SHP77 (cell line): ENCODE results near the gene GPHB5.
"Not testable (repeated sequence)": the region's sequence is repeated elsewhere in the genome, so short reads cannot be mapped to it uniquely, and the experiment has no call there.

Source experiments
- DNase-seq, 2 experiments: peaks; one replicate each; lab custom pipeline; 2025; lab: John Stamatoyannopoulos, UW

The GPHB5 gene, protein sequence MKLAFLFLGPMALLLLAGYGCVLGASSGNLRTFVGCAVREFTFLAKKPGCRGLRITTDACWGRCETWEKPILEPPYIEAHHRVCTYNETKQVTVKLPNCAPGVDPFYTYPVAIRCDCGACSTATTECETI

DNA sequence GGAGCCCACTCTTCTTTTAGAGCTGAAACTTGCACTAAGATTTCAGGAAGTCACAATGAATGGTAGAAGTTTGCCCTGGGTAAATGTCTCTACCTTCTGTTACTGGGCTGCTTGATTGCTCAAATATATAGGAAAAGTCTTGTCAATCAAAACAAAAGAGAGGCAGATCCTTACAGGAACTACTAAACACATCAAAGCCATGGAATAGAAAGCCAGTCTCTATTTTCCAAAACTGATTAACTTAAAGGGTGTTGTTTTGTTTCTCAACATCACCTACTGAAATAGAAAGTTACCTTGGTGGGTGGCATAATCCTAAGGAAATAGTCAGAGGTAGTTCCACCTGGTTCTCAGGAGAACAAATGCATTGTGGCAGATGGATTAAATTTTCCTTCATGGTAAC is at the start of gene GPHB5:
TSS of gene GPHB5 (minus strand) at position 101 of the 400 bp plus-strand sequence. CDS start 1,086 bp downstream, outside the sequence.
- DNase-seq, result no peak

DNA sequence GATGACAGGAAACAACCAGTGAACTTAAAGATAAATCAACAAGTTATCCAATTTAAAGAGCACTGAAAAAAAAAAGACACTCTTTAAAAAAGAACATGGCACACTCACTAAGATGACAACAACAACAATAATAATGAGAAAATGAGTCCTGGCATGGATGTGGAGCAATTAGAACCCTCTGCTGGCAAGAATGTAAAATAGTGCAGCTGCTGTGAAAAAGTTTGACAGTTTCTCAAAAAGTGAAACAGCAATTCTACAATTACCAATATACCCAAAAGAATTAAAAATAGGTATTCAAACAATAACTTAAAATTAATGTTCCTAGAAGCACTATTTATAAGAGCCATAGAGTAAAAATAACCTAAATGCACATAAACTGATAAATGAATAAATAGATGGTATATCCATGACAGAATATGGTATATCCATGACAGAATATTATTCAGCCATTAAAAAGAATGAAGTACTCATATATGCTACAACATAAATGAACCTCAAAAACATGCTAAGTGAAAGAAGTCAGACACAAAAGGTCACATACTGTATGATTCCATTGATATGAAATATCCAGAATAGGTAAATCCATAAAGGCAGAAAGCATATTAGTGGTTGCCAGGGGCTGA is 49.1 kb upstream of the GPHB5 start:
- no peak for DNase-seq

DNA sequence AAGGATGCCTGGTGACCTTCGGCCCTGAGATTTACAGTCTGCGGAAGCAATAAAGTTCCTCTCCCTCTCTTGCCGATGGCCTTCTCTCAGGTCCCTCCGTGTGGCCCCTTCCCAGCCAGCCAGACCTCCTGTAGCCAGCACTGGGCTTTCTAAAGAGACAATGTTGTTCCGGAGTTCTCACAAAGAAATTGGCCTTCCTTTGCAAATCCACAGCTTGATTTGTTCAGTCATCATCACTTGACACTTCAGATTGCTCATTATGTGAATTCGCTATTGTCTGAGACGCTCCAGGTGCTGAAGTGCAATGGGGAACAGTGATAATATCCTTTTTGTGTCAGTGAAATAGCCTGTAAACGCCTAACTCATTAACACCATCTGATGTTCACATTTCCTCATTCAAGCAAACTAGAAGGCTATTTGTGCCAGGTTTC is 43.7 kb upstream of the GPHB5 start:
- no peak for DNase-seq

DNA sequence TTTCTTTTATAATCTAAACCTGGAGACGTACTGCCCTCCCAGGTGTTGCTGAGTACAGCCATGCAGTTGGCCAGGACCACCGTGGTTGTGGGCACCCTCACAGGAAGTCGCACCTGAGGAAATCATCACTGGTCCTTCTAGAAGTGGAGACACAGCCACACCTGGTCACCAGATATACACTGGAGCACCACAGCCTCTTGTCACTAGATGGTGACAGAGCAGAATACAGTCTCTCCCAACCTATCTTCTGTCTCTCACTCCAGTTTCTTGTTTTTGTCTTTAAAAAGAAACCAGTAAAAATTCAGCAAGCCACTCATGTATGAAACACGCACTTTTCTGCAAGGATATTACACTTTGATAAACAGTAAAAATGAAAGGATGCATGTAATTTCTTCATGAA is 43.1 kb upstream of the GPHB5 start:
- DNase-seq, result no peak

DNA sequence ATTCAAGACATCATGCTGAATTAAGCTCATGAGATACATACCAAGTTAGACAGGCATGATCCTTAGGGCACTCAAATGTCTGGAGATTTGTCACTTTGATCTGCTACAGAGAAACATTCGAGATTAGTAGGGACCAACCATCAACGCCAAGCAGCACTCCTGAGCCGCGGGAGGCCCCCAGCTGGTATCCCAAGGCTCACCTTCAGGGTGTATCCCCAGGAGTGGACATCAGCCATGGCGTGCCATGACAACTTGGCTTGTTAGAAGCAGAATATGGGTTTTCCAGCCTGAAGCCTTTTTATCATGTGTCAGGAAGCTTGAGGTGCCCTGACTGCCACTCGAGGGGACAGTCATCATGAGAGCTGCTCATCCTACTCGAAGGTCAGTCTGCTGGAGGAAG is 39.1 kb upstream of the GPHB5 start:
- no peak for DNase-seq

DNA sequence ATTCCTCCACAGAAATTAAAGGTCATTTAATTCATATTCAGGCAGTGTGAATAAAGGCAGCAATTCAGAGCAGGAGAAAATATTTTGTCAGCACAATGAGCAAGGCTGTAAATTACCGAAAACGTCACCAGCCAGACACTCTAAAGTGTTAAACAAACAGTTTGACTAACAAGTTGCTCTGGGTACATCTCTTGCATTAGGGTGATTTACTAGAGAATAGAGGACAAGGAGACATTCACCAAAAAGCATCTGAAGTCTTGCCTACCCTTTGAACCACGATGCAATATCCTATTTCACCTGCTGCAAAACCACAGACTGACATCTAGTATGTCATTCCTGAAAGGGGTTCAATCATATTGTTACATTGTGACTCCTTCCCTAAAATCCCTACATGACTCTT is 27.1 kb upstream of the GPHB5 start:
- DNase-seq, result peak; percentile 32 to 35

DNA sequence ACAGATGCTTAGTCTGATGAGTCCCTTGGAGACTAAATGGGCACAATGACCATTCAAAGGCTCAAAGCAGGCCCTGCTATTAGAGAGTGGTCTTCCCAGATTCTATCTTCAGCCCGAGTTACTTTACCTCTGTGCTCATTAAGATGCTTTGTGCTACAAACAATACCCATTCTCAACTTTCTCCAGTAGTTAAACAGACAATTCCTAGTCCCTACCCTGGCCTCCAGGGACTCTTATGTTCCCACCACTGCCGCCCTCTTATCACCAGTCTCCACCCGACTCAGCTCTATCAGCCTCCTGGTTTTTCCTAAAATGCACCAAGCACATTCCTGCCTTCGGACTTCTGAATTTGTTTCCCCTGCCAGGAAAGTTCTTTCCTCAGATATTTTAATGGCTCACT is 25.6 kb upstream of the GPHB5 start:
- no peak for DNase-seq

DNA sequence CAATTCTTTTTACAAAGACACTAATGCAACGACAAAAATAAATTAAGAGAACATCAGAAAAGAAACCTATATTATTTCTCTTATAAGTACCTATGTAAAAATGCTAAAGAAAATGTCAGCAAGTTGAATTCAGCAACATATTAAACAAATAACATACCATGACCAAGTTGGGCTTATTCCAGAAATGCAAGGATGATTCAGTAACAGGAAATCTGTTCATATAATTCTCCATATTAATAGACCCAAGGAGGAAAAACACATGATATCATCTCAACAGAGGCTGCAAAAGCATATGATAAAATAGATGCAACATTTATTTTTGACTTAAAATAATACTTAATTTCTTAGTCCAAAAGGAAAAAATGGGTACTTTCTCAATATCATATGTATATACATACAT is 25.1 kb upstream of the GPHB5 start:
- DNase-seq, result no peak

DNA sequence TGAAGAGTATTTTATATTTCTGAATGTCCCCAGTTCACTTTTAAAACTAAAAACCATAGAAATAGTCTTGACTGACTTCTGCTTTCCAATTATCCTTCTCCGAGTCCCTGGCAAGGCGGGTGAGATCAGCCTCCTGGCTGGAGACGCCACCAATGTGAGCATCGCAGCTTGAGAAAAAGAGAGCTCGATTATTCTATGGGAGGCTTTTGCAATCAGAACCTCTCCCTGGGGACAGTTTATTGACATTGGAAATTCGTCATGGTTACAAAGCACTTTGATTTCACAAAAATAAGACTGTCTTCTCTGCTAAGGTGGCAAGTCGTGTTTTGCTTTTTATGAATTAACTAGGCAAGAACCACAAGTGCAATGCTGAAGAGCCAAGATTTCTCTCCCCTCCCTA is 23.6 kb upstream of the GPHB5 start:
- no peak for DNase-seq

DNA sequence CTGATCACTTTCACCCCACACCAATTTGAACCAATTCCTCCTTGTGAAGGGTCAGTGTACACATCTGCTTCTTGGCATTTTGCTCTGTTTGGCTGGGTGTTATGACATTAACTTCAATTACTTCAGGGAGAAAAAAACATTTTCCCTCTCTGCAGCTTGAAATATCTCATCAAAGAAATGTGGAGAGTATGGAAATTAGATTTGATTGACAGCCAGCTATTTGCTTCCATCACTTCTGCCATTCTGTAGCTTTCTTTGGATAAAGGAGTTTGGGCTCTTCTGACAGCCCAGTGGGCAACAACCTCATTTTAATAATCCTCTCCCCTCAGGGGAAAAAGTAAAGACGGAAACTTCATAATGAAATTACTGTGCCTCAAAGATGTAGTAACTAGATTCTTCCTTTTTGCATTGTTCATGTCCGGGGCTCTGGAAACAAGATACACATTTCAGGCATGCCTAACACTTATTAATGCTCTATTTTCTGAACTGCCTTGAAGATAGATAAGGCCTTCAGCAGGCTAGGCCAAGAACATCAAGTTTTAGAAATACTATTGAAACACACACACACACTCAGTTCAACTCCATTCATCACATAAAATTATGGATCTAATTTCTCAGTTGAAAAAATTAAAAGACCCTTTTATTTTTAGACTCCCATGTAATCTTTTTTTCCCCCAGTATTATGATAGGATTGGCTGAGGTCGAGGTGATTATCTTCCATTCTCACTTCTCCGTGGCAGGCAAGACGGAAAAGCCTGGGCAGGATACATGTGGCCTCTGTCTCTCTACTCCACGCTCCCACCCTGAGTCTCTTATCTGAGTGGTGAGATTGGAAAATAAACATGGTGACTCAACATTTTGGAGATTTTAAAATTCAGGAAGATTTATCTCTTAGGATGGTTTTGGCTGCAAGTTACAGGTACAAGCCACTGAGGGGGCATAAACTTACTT is 10.3 kb upstream of the GPHB5 start:
- DNase-seq, result no peak

DNA sequence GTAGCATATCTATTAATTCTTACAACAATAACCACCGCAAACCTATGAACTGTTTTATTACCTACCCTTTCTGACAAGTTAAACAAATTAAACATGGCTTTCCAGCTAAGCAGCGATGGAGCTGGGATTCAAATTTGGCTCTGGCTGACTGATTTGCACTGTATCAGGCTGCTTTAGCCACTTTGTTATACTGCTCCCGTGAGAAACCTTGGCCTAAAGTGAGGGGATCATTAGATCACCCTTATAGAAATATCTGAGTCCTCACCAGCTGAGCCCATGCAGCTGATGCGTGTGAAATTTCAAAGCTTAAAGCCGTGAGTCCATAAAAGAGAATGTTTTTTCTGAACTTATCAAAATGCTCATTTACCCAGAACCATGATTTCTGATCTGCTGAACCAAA is 8.1 kb upstream of the GPHB5 start:
- DNase-seq, result no peak

DNA sequence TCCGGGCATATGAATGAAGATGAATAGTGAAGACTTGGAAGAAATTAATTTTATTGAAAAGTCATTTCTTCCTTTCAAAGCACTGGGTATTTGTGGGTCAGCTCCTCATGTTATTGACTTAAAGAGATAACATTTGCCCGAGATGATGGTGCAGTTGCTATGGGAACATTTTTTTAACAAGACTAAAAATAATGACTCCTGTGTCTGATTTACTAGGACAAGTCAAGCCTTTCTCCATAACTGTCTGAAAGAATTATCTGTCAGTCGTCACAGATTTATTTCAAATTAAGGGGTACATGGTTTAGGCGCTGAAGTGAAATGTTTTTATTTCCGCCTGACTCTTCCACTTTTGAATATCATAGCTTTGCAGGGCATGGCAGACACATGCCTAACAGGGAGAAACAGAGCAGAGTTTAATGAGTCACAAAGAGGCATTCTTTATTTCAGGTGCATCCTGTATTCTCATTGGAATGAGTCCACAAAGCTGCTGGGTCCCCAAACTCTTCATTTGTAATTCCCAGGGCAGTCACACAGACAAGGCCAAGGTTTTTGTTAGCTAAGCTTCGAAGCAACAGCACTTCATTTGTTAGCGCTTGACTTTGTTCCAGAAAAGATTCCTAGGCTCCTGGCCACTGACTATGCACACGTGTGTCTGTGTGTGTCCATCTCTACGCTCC is 4.3 kb upstream of the GPHB5 start:
- no peak for DNase-seq

DNA sequence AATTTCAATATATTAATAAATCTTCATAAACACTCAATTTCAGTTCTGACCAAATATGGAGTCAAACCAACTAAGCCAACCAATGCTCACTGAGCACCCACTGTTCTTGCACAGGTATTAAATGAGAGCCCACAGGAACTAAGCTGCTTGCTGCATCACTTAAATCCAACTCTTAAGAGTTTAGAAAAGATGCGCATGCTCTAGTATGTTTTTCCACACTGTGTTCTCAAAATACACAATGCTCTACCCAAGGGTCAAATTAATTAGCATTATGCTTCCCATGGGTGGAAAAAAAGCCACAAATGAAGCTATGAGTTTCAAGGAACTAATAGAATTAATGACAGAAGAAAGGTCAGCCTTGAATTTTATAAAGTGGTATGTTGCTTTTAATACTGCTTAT is 3.7 kb upstream of the GPHB5 start:
- no peak for DNase-seq

DNA sequence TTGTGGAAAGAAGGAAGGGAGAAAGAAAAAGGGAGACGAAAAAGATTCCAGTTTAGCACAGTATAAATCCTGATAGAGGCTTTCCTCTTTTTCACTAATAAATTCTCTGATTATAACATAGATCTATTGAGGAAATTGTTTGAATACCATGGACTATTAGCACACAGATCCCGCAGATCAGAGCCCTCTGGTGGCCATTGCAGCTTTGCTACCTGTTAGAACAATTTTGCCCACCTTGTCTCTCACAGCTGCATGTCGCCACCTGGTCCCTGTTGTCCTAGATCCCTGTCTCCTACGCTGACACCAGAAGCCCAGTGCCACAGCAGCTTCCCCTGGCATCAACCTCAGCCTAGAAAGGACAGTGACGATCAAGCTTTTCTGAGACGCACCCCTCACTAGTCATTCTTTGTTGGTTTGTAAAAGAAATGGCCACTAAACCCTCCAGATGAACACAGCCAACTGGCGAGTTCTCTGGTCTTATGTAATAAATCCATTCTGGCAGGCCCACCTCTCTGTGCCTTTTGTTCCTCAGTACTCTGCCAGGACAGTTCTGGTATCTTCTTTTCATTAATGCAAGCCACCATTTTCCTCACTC is 9.9 kb downstream of the GPHB5 start:
- peak; percentile 32 to 42 for DNase-seq

DNA sequence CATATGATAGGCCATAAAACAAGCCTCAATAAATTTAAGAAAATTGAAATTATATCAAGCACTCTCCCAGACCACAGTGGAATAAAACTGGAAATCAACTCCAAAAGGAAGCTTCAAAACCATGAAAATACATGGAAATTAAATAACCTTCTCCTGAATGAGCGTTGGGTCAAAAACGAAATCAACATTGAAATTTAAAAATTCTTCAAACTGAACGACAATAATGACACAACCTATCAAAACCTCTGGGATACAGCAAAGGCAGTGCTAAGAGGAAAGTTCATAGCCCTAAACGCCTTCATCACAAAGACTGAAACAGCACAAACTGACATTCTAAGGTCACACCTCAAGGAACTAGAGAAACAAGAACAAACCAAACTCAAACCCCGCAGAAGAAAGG is 14.3 kb downstream of the GPHB5 start:
- DNase-seq, result not testable (repeated sequence)

DNA sequence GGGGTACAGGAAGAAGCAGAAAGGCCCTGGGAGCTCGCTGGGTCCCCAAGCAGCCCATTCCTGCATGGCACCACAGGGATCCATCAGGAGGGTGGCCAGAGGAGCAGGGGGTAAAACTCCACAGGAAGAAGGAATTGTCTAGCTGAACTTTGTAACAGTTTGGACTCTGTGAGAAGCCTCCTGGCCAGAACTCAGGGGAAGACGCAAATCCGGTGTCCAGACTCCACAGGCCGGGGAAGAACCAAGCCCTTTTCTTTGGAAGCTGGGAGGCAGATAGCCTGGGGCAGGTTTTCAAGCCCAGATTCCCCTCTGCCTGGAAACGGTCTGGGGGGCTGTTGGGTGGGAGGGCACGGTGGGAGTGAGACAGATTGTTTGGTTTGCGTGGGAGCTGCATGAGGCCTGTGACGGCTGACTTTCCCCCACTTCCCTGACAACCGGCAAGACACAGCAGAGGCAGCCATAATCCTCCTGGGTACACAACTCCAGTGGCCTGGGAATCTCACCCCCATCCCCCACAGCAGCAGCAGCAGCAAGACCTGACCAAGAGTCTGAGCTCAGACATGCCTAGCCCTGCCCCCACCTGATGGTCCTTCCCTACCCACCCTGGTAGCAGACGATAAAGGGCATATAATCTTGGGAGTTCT is 16.7 kb downstream of the GPHB5 start:
- no peak for DNase-seq

DNA sequence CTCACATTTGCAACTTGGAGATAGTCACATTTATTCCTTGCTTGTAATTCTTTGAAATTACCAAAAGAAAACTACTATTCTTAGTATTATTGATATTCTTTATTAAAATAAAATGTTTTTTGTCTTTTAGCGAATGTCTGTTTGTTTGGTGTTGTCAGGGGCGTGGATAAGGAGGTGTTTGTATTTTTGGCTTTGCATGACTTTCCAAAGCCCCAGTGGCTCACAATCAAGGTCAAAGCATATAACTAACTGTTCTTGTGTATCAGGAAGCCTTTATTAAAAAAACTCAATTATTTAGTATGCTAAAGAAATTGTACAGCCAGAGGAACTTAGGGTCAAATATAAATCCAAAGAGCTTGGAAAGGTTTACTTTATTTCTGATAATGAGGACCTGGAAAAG is 17.9 kb downstream of the GPHB5 start:
- DNase-seq, result no peak

DNA sequence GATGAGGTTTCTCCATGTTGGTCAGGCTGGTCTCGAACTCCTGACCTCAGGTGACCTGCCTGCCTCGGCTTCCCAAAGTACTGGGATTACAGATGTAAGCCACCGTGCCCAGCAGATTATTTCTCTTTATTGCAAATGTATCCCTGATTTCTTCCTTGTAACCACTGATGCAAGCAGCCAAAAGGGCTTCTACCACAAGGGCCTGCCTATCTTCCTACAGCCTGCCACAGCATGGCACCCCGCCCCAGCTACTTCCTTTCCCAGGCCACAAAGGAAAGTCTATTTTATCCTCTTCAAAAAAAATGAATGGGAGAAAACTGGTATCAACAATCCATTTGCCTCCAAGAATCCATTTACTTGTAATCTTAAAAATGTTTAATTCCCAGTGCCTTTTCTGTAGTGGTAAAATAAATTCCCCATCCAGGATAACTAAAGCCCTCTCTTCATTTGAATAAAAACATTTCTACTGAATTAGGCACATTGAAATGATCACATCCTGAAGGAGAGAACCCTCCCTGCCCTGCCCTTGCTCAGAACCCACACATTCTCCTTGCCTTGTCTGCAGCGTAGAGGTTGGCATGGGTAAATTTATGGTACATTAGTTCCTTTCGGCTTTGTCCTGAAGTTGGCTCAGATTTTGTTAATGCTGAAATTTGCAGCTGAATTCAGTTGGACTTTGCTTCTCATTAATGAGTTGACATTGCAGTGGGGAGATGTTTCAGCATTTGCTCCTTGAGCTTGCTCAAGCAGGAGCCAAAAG is 19.2 kb downstream of the GPHB5 start:
- no peak for DNase-seq

DNA sequence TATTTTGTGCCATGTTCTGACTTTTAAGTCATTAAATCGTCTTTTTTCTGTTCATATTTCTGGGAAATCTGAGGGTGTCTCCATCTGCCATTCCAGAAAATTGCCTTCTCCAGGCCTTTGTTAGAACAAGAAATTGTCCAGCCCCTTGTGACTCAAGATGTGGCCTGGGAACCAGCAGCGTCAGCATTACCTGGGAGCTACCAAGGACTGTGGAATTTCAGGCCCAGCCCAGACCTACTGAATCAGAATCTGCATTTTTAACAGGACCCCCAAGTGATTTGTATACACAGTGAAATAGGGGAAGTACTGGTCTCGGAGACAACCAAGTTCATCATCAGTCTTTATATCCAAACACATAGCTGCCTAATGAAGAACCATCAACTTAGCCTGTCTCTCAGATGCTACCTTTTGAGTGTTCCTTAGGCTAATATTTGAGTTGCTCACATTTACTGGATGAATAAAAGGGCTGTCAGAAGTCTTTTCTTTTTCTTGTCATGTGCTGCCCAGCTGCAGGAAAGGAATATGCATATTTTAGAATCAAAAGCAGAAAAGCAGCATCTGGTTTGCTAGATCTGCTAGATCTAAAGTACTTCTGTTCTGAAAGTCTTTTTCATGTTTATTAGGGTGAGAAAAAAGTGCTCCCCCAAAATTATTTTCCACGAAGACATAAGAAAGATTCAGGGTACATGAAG is 21.2 kb downstream of the GPHB5 start:
- DNase-seq, result no peak

DNA sequence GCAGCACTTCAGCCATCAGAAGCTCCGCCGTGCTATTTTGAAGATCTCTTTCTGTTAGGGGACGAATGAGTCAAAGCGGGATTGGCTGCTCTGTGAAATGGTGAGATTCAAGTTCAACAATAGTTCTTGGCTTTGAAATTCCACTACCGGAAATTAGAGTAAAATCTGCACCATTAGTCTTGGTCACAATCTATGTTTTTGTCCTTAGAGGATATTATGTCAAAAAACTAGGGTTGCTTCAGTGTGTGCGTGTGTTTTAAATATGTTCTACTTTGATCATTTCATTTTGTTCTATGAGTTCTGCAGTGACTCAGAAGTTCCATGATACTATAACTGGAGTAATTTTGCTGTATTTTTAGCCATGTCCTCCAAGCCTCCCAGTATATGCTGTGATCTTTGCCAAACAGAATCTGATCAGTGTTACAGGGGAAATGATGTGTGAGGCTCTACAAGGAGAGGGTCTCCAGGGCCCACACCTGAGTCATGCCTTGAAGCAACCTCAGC is 22.6 kb downstream of the GPHB5 start:
- DNase-seq, result no peak
